WI38 (cell line): ENCODE measurements around the gene BCL11A.
A peak's percentile ranks its signal among the peaks of the same experiment; 100 is the strongest.

Experiments
- H3K4me3 ChIP-seq: 2 replicates; pipeline ENCODE4 v1.5.1; 2011; ENCODE audit warnings: low read depth, mild to moderate bottlenecking, control low read depth, low read length
- TF ChIP-seq, protein P1 (sequence below): IDR thresholded peaks from 2 replicates; pipeline ENCODE4 v1.5.1; 2012; ENCODE audit warnings: low read depth, mild to moderate bottlenecking, control low read depth, low read length

BCL11A gene

DNA sequence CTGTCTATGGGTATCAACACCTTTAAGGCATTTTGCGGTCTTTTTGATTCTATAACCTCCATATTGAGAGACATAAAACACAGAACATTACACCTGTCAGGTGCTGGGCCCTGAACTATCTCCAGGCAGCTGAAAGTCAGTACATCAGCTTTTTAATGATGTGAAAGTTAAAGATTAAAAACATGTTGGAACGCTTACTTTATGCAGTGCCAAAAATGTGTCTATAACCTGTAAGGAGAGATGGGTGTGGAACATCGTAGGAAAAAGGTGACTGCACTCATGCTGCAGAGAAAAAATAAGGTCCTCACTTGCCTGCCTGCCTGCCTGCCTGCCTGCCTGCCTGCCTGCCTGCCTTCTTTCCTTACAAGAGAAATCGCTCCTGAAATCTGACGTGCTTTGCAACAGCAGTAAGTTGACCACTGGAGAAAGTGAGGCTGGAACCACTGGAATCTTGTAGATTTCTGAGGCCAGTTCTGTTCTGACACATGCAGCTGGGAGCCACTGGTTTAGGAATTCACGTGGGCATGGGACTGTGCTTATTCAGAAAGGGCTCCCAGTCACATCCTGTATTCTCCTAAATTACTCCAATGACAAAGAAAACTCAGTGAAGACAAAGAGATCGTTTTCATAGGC, 34.1 kb downstream of the BCL11A start:
- TF ChIP-seq, protein P1, sequence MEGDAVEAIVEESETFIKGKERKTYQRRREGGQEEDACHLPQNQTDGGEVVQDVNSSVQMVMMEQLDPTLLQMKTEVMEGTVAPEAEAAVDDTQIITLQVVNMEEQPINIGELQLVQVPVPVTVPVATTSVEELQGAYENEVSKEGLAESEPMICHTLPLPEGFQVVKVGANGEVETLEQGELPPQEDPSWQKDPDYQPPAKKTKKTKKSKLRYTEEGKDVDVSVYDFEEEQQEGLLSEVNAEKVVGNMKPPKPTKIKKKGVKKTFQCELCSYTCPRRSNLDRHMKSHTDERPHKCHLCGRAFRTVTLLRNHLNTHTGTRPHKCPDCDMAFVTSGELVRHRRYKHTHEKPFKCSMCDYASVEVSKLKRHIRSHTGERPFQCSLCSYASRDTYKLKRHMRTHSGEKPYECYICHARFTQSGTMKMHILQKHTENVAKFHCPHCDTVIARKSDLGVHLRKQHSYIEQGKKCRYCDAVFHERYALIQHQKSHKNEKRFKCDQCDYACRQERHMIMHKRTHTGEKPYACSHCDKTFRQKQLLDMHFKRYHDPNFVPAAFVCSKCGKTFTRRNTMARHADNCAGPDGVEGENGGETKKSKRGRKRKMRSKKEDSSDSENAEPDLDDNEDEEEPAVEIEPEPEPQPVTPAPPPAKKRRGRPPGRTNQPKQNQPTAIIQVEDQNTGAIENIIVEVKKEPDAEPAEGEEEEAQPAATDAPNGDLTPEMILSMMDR, result no peak
- no peak overlapping the region for H3K4me3 ChIP-seq

DNA sequence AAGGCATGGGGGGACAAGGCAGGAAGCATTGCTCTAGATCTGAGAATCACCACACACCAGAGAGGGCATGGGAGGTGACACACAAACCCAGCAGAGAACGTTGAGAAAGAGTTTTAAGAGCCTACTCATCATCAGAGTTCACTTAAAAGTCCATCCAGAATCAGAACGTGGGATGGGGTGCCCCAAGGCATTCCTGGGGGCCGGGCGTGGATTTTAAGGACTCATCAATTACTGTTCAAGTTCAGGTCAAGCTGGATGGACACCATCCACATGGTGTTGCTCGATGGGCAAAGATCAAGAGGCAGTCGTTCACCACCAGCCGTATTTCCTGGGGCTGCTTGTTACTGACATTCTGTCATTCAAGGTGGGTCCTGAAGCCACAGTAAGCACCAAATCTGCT, 34.9 kb downstream of the BCL11A start:
- H3K4me3 ChIP-seq, result no peak overlapping the region
- TF ChIP-seq, protein P1, result no peak

DNA sequence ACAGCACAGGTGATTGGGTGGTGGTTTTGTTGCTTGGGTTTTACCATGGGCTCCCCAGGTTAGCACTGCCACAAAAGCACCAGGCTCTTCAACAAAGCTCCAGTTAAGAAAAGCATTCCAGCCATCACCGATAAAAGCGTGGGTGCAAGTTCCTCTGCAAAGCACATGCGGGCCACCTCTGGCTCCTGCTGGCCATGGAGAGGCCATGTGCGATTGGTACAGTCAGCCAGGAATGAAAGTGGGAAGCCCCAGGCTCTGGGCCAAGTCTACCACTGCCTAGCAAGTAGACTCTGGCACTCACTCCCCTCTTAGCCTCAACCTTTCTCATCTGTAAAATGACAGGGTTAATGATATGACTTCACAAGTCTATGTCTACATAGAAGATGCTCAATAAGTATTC, 36.0 kb downstream of the BCL11A start:
- TF ChIP-seq, protein P1, result no peak
- no peak overlapping the region for H3K4me3 ChIP-seq

DNA sequence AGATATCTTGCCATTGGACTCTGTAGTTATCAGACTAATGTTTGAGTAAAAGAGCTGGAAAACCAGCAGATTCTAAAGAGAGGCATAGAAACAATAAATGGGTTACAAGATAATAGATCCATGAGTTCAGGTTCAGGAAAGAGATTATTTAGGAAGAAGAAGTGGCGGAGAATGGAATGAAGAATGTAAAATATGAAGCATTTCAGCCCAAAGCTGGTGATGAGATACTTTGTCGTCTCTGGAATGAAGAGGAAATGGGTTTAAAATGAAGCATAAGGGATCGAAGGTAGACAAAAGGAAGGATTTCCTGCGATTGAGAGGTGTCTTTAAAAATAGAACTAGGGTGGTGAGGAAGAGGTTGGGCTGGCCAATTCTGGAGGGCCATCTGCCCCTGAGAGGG, 36.6 kb downstream of the BCL11A start:
- no peak overlapping the region for H3K4me3 ChIP-seq
- TF ChIP-seq, protein P1, result no peak

DNA sequence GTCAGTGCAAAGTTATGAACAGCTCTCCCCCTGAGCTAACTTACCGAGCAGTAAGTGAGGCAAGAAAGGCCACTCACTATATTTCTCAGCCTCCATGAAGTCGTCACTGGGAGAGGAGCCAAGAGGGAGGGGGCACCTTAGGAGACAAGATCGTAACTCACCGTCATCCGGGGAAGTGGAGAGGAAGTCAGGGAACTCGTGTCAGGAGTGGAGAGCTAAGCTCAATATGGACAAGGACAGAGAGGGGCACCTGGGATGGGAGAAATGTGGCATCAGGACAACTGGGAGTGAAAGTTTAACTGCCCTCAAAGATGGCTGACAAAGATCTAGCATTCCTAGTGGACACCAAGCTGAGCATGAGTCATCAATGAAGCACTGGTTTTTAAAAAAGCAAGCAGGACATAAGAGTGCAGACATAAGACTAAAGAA, 37.1 kb downstream of the BCL11A start:
- TF ChIP-seq, protein P1, result no peak
- H3K4me3 ChIP-seq, result 0 out of 2 replicates have a peak overlapping the region, but pooled peaks have one; percentile 22

DNA sequence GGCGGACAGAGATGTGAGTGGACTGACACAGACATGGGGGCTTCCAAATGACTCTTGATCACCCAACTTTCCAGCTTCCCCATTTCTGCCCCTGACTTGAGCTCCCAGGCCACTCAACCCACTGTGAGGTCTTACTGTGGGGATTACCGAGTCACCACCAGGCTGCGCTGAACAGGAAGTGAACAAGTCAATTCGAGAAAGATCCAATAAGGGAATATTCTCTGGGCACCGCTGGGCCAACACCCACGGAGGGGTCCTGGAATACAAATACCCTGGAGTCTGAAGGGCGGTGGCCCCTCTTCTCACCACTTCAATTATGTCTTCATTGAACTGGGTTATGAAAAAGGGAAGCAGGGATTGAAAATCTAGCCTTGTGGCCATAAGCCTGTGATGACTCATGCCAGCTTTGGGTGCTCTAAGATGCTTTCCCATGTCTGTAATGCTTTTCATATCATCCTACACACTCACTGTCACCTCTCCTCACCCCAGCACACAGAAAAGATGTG, 37.7 kb downstream of the BCL11A start:
- TF ChIP-seq, protein P1, result no peak
- no peak overlapping the region for H3K4me3 ChIP-seq

DNA sequence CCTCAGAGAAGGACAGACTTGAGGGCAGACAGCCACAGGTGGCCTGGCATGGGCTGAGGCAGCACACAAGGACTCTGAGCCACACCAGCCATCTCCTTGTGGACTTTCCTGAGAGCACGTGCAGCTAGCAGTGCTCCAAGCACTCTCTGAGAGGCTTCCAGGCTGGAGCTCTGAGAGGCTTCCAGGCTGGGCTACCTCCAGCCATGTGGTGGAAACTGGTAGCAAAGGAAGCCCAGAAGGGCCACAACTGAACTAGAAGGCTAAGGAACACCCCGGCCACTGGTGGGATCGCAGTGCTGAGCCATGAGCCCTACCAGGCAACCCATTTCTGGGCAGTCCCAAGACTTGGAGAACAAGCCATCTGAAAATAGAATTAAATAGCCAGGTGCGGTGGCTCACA, 39.5 kb downstream of the BCL11A start:
- TF ChIP-seq, protein P1, result no peak
- H3K4me3 ChIP-seq, result no peak overlapping the region
